GM12872 (cell line): ENCODE results near the gene WIPF1.
A peak's percentile ranks its signal among the peaks of the same experiment; 100 is the strongest.

Source experiments
- TF ChIP-seq, protein P1 (sequence below): IDR thresholded peaks from 3 replicates; pipeline ENCODE4 v1.5.1; 2011; ENCODE audit warnings: low read depth, mild to moderate bottlenecking, low read length, moderate library complexity; ENCODE audit not compliant: insufficient read depth

Gene WIPF1

DNA sequence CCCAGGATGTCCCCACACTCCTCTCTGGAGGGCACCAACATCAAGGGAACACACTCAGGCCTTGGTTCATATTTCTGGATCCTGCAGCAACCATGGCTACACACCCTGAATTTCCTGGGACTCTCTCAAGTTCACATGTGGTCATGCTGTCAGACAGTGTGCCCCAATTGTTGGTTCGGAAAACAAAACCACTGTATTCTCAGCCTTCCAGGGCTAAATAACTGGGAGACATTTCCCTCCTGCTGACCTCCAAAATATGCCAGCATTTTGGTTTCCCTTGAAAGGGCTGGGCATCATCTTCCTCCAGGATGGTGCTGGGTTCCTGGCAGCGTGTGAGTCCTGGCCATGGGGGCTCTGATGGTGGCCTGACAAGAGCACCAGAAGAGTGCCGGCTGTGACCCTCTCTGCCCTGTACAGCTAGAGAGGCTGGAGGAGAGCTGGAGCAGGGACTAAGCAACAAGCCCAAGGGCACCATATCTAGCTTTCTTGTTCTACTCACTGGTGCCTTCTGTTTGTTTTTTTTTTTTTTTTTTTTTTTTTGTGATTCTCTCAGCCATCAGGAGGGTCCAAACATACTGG is 37.5 kb upstream of the WIPF1 start:
- TF ChIP-seq, protein P1, sequence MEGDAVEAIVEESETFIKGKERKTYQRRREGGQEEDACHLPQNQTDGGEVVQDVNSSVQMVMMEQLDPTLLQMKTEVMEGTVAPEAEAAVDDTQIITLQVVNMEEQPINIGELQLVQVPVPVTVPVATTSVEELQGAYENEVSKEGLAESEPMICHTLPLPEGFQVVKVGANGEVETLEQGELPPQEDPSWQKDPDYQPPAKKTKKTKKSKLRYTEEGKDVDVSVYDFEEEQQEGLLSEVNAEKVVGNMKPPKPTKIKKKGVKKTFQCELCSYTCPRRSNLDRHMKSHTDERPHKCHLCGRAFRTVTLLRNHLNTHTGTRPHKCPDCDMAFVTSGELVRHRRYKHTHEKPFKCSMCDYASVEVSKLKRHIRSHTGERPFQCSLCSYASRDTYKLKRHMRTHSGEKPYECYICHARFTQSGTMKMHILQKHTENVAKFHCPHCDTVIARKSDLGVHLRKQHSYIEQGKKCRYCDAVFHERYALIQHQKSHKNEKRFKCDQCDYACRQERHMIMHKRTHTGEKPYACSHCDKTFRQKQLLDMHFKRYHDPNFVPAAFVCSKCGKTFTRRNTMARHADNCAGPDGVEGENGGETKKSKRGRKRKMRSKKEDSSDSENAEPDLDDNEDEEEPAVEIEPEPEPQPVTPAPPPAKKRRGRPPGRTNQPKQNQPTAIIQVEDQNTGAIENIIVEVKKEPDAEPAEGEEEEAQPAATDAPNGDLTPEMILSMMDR, result no peak

DNA sequence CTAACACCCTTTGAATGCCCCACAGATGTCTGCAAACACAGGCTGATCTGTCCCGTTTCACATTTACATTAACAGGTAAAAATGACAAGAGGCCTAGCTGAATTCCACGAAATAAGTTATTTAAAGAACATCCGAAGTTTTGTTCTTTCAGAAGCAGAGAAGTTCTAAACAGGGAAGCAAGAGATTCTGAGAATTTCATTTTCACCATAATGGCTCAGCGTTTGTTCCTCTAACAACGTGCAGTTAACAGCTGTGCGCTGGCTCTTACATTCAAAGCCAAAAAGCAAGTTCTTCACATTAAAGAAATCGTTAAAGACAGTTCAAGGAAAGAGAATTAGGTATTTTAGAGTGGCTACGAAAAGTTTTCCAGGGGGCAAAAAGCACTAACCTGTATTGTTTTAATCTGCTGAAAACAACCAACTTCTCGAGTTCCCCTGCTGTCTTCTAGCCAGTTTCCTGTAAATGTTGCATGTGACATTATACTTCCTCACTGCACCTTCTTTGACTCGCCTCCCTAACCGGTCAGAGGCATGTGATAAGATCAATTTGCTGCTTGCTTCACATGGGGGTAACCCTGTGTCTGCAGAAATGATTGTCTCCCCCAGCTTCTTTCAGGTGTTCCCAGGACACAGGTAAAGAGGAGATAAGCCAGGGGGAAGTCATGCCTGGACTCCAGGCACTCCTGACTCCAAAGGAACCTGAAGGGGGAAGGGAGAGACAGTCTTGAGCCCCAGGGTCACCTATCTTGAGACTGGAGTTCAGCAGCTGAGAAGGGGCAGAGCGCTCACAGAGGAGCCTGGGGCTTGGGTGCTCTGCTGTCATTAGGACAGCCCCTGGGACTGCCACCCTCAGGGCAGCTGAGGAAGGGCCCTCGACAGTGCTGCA is 36.8 kb upstream of the WIPF1 start:
- TF ChIP-seq, protein P1, result peak; percentile 64

DNA sequence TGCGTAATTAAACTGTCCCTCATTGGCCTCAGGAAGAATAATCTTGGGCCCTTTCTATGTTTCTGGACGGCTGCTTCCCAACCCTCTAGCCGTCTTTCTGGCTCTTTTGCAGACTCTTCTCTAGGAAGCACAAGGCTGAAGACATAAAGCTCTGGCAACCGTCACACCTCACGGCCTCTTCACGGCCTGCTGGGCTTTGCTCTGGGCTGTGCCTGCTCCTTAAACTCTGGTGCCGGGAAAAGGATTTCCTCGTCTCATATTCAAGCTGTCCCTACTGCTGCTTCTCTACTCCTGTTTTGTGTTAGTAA is 36.0 kb upstream of the WIPF1 start:
- TF ChIP-seq, protein P1, result no peak

DNA sequence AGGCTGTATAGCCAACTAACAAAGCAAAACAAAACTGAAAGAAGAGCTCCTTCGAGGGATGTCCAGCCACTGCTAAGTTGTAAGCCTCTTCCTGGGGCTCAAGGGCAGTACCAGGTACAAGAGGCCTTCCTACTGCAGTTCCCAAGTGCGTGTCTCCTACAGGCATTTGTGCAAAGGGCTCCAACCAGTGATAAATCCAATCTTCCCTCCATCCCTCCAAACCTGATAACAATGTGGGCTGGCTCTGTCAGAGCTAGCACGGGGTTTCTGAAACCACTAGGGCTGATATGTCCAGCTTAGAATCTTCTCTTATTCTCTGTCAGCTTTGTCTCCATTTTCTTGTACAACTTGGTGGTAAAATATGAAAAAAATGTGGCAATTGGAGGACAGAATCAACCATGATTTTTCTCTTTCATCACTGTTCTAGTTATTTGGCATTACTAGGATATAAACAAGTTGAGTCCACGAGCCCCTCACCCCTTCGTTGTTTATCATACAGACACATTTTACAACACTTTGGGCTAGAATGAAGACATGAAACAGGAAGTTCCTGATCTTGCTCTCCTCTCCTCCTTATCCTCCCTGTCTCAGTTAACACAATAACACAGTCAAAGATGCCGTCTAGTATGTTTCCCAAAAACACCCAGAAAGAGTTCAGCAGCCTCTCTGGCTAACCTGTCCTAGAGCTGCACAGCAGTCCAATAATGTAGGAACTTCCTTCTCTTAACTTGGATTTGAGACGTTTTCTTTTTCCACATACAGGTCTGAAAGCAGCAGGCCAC is 35.4 kb upstream of the WIPF1 start:
- TF ChIP-seq, protein P1, result peak; percentile 35; the same call in 1 of the 3 replicates

DNA sequence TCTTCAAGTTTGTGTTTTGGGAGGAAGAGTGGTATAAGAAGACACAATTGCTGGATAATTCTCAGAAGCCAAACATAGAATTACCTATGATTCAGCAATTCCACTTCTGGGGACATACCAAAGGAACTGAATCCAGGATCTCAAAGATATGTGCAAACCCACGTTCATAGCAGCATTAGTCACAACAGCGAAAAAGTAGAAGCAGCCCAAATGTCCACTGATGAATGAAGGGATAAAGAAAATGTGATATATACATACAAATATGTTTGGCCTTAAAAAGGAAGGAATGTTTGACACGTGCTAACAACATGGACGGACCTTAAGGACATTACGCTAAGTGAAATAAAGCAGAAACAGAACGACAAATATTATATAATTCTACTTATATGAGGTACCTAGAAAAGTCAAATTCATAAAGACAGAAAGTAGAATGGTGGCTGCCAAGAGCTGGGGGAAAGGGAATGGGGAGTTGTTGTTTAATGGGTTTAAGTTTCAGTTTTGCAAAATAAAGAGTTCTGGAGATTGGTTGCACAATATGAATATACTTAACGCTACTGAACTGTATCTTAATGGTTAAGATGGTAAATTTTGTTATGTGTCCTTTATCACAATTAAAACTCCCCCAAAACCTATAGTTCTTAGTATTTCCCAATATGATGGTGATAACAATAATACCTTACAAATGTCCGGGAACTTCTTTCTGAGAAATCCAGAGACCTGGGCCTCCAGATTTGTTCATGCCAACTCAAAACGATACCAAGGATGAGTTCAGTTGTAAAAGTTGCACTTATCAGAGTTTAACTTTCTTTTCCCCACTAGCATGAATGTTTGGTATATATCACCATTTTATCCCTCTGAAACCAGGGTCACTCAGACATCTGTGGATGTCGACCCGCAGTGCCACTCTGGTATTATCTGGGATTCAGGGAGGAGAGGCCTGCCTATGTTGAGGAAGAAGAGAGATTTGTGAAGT is 33.7 kb upstream of the WIPF1 start:
- TF ChIP-seq, protein P1, result no peak

DNA sequence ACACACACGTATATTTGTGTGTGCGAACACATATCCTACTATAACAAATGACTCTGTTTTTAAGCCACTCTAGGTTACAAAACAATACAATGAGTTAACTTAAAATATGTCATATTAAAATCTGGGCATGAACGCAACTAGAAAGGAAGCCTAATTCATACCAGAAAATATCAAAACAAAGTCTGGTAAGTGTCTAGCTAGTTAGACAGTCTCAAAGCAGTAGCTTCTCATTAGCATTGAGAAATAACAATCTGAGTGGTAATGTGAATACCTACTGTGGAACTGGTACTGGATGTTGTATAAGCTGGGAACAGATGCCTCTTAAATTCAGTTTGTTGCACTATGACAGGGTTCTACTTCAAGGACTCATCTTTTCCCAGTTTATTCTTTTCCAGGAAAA is 32.5 kb upstream of the WIPF1 start:
- TF ChIP-seq, protein P1, result no peak

DNA sequence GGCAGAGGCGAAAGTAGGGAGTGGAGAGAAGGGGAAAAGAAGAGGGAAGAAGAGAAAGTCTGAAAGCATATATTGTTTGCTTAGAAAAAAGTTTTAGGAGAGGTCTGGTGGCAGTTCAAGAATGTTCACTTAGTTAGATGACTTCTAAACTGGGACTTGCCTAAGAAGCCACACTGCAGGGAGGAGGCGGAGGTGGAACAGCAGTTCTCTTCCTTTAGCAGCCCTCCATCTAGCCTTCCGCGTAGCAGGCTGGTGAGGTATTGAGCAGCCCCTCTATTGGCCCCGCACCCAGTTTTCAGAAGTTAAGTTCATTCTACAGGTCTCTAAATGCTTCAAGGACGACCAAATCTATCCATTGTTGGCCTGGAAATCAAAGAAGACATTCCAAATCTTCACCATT is 31.9 kb upstream of the WIPF1 start:
- TF ChIP-seq, protein P1, result no peak
